Ishikawa (cell line): ENCODE results near the gene MUC2.

Experiments
- CEBPB ChIP-seq: IDR thresholded peaks from 2 replicates; pipeline ENCODE4 v1.6.1; 2012
- CREB1 ChIP-seq: IDR thresholded peaks from 2 replicates; pipeline ENCODE4 v1.6.1; 2012; ENCODE audit warnings: low read depth
- EGR1 ChIP-seq: IDR thresholded peaks from 2 replicates; pipeline ENCODE4 v1.6.1; 2012
- EP300 ChIP-seq: IDR thresholded peaks from 2 replicates; pipeline ENCODE4 v1.6.1; 2012; ENCODE audit warnings: borderline replicate concordance
- FOXM1 ChIP-seq: IDR thresholded peaks from 2 replicates; pipeline ENCODE4 v1.6.1; 2012; ENCODE audit warnings: low read depth, borderline replicate concordance
- MAX ChIP-seq: IDR thresholded peaks from 2 replicates; pipeline ENCODE4 v1.6.1; 2012
- NFIC ChIP-seq: IDR thresholded peaks from 2 replicates; pipeline ENCODE4 v1.6.1; 2012
- RAD21 ChIP-seq: IDR thresholded peaks from 2 replicates; pipeline ENCODE4 v1.6.1; 2012; ENCODE audit warnings: low read depth
- TAF1 ChIP-seq: IDR thresholded peaks from 2 replicates; pipeline ENCODE4 v1.6.1; 2012; ENCODE audit warnings: low read depth, mild to moderate bottlenecking
- TCF12 ChIP-seq: IDR thresholded peaks from 2 replicates; pipeline ENCODE4 v1.6.1; 2012; ENCODE audit warnings: low read depth
- TEAD4 ChIP-seq: IDR thresholded peaks from 2 replicates; pipeline ENCODE4 v1.6.1; 2012
- USF1 ChIP-seq: IDR thresholded peaks from 2 replicates; pipeline ENCODE4 v1.6.1; 2012
- YY1 ChIP-seq: IDR thresholded peaks from 2 replicates; pipeline ENCODE4 v1.6.1; 2012; ENCODE audit warnings: low read depth
- ZBTB7A ChIP-seq: IDR thresholded peaks from 2 replicates; pipeline ENCODE4 v1.6.1; 2012; ENCODE audit warnings: low read depth
- TF ChIP-seq, protein P1 (sequence below): IDR thresholded peaks from 2 replicates; pipeline ENCODE4 v1.6.1; 2012; ENCODE audit warnings: low read depth, mild to moderate bottlenecking

MUC2 gene

GRCh38 chr11:1071571-1072115 lies 3.0 kb upstream of the MUC2 start:
- no peak for TF ChIP-seq NFIC
- no peak for TF ChIP-seq CEBPB
- TF ChIP-seq EP300 = no peak
- TF ChIP-seq EGR1 = peak; percentile 61
- no peak for TF ChIP-seq YY1

DNA sequence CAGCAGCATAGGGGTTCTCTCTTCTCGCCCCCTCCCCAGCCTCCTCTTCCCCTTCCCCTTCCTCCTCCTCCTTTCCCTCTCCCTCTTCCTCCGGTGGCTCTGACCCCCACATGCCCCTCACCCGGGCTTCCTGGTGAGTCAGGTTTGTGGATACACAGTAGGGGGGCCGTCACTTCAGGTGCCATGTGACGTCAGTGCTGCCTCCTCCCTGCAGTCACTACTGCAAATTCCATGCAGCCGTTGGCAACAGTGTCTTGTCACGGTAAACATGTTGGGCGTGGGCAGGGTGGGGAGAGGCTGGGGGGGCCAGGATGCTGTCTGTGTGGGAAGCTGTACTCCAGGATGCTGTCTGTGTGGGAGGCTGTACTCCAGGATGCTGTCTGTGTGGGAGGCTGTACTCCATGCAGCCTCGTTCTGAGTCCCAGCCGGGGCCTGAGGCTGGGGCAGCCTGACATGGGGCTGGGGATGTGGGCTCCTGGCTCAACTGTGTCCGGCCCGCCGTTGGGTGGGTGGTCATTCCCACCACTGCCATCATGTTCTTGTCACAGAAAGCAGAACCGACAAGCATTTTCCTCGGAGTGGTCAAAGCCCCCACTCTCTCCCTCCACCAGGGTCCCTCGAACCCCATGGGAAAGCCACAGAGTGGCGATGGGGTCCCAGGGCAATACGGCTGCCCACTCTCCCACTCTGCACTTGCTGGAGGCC lies 2.4 kb upstream of the MUC2 start:
- TF ChIP-seq TEAD4 = peak; percentile 57
- TF ChIP-seq USF1 = no peak

GRCh38 chr11:1072821-1073231 lies 1.8 kb upstream of the MUC2 start:
- TF ChIP-seq MAX (no peak), YY1 (no peak), NFIC (no peak), TAF1 (no peak), FOXM1 (no peak), ZBTB7A (no peak), EP300 (no peak), USF1 (no peak), CREB1 (no peak), EGR1 (no peak), CEBPB (no peak), RAD21 (no peak), TCF12 (no peak), TEAD4 (no peak)
- TF ChIP-seq, protein P1, sequence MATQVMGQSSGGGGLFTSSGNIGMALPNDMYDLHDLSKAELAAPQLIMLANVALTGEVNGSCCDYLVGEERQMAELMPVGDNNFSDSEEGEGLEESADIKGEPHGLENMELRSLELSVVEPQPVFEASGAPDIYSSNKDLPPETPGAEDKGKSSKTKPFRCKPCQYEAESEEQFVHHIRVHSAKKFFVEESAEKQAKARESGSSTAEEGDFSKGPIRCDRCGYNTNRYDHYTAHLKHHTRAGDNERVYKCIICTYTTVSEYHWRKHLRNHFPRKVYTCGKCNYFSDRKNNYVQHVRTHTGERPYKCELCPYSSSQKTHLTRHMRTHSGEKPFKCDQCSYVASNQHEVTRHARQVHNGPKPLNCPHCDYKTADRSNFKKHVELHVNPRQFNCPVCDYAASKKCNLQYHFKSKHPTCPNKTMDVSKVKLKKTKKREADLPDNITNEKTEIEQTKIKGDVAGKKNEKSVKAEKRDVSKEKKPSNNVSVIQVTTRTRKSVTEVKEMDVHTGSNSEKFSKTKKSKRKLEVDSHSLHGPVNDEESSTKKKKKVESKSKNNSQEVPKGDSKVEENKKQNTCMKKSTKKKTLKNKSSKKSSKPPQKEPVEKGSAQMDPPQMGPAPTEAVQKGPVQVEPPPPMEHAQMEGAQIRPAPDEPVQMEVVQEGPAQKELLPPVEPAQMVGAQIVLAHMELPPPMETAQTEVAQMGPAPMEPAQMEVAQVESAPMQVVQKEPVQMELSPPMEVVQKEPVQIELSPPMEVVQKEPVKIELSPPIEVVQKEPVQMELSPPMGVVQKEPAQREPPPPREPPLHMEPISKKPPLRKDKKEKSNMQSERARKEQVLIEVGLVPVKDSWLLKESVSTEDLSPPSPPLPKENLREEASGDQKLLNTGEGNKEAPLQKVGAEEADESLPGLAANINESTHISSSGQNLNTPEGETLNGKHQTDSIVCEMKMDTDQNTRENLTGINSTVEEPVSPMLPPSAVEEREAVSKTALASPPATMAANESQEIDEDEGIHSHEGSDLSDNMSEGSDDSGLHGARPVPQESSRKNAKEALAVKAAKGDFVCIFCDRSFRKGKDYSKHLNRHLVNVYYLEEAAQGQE = no peak

- TF ChIP-seq TEAD4 (0 out of 2 replicates have a peak, but pooled peaks have one; percentile 7), MAX (peak; percentile 97), RAD21 (no peak), TAF1 (no peak), ZBTB7A (peak; percentile 92), USF1 (peak; percentile 87), YY1 (no peak), FOXM1 (0 out of 2 replicates have a peak, but pooled peaks have one; percentile 46), EP300 (peak; percentile 78; the same call in 1 of the 2 replicates), EGR1 (0 out of 2 replicates have a peak, but pooled peaks have one; percentile 6), CEBPB (peak; percentile 74; the same call in 1 of the 2 replicates), CREB1 (no peak), TCF12 (peak; percentile 85), NFIC (peak; percentile 88)
- TF ChIP-seq, protein P1 = no peak
Measured at GRCh38 chr11:1073261-1073724, 1.4 kb upstream of the MUC2 start.

DNA sequence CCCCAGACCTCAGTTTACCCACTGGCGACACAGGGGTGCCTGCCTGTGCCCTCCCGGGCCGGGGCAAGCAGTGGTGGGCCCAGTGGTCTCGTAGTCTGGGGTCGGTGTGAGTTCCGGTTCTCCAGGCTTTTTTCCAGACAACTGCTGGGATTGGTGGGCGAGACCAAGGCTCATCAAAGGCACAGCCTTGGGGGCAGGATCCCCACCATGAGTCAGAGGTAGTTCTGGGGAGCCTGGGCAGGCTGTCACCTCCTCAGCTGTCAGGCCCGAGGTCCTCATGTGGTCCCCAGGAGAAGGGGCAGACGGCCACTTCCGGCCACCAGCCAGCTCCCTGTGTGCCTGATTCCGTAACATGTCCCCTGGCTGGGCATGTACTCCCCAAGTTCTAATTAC lies 827 bp upstream of the MUC2 start:
- TF ChIP-seq MAX (no peak), NFIC (no peak), EP300 (no peak), FOXM1 (no peak), CEBPB (no peak), EGR1 (no peak), CREB1 (no peak), TAF1 (no peak), USF1 (no peak), YY1 (no peak), RAD21 (no peak), TCF12 (no peak), ZBTB7A (no peak)
- TF ChIP-seq, protein P1 = no peak
